K562 (cell line): ENCODE data around the gene MPG. TPM values are rescaled to one million over a fixed set of nuclear protein-coding genes. Genes with fewer than 3 reads are reported as not detected.
A peak's percentile ranks its signal among the peaks of the same experiment; 100 is the strongest.

Experiments used
- CBFA2T3 ChIP-seq: fragments of 450-650 bp; IDR thresholded peaks from 2 replicates; pipeline ENCODE4 v1.6.1; 2017
- CXXC5 ChIP-seq: fragments of 250-450 bp; sonication (Bioruptor Pico); IDR thresholded peaks from 2 replicates; pipeline ENCODE4 v1.8.0; 2022; ENCODE audit warnings: inconsistent platforms, mild to moderate bottlenecking, moderate library complexity
- FOXA1 ChIP-seq: fragments of 450-650 bp; IDR thresholded peaks from 2 replicates; pipeline ENCODE4 v1.6.1; 2016; ENCODE audit warnings: mild to moderate bottlenecking, borderline replicate concordance
- GATA2 ChIP-seq: sonication (generic); formaldehyde crosslinking; IDR thresholded peaks from 2 replicates; pipeline ENCODE4 v1.4.0; 2020; ENCODE audit warnings: mild to moderate bottlenecking, missing genetic modification reagents
- HDAC1 ChIP-seq, 2 experiments: fragments of 450-650 bp; IDR thresholded peaks; 2 replicates each; pipeline ENCODE4 v1.6.1; 2016 to 2017; ENCODE audit warnings: inconsistent platforms in 1 of 2, mild to moderate bottlenecking in 1 of 2, moderate library complexity in 1 of 2
- NFE2 ChIP-seq: IDR thresholded peaks from 2 replicates; pipeline ENCODE4 v1.6.1; 2014; ENCODE audit warnings: antibody characterized with exemption, low read depth
- PTRF ChIP-seq: fragments of 450-650 bp; IDR thresholded peaks from 2 replicates; pipeline ENCODE4 v1.6.1; 2016; ENCODE audit warnings: mild to moderate bottlenecking, missing genetic modification characterization, missing compliant biosample characterization
- RCOR1 ChIP-seq, 2 experiments: IDR thresholded peaks; 2 replicates each; pipeline ENCODE4 v1.6.1; 2012; ENCODE audit warnings: low read depth in 2 of 2, low read length in 2 of 2, borderline replicate concordance in 1 of 2, improper control_type of control experiment in 1 of 2
- RFX7 ChIP-seq: fragments of 250-450 bp; sonication (Bioruptor Pico); IDR thresholded peaks from 2 replicates; pipeline ENCODE4 v1.5.1; 2021; ENCODE audit warnings: mild to moderate bottlenecking
- TAL1 ChIP-seq: fragments of 450-650 bp; IDR thresholded peaks from 2 replicates; pipeline ENCODE4 v1.6.1; 2016; ENCODE audit warnings: mild to moderate bottlenecking
- TBP ChIP-seq: optimal IDR thresholded peaks from 2 replicates; pipeline ENCODE3; 2011; ENCODE audit warnings: low read depth, low read length, improper control_type of control experiment
- ZNF175 ChIP-seq: fragments of 200-800 bp; sonication (Bioruptor generic); IDR thresholded peaks from 2 replicates; pipeline ENCODE4 v1.6.1; 2016; ENCODE audit warnings: low read depth, mild to moderate bottlenecking, missing genetic modification characterization, missing compliant biosample characterization
- polyA plus RNA-seq, 8 experiments: library from polyadenylated mRNA; depleted of rRNA in 4 of 8; stranded (reverse) in 5 of 8; unstranded in 3 of 8; fragments of >200 nt; fragmentation: Nextera tagmentation in 2 of 8; fragmentation: Illumina TruSeq in 1 of 8; extraction: Ambion mirVana in 2 of 8; extraction: Trizol in 1 of 8; gene quantifications; 2 replicates each; pipeline versions ENCODE4 v1.2.1 to v1.2.3, GENCODE V29; 2011 to 2014; ENCODE audit warnings: inconsistent platforms in 1 of 8, missing spikeins in 1 of 8
- total RNA-seq, 7 experiments: library from RNA; depleted of rRNA in 6 of 7; stranded (reverse); fragments of >200 nt in 6 of 7; fragmentation: Illumina TruSeq in 2 of 7; extraction: Trizol in 2 of 7; gene quantifications; 2 replicates each; pipeline versions ENCODE4 v1.2.1 to v1.2.3, GENCODE V29; 2011 to 2021; ENCODE audit warnings: low replicate concordance in 1 of 7
- TF ChIP-seq, protein P1 (sequence below): fragments of 200-800 bp; sonication (Bioruptor generic); IDR thresholded peaks from 2 replicates; pipeline ENCODE4 v1.6.1; 2017; ENCODE audit warnings: missing genetic modification characterization, missing compliant biosample characterization
- TF ChIP-seq, protein P2 (sequence below): fragments of 450-650 bp; conservative IDR thresholded peaks from 2 replicates; pipeline ENCODE4 v1.6.1; 2016; ENCODE audit warnings: missing genetic modification characterization, low read depth, mild to moderate bottlenecking, missing compliant biosample characterization, moderate library complexity
- TF ChIP-seq, protein P3 (sequence below), 2 experiments: fragments of 150-350 bp in 1 of 2; IDR thresholded peaks; 2 replicates each; pipeline ENCODE4 v1.6.1; 2012 to 2016; ENCODE audit warnings: low read depth in 2 of 2, low read length in 2 of 2, mild to moderate bottlenecking in 1 of 2, moderate library complexity in 1 of 2

MPG gene
- total and polyA plus RNA-seq, 9 of the 15 experiments (the other 6 are each of a cell fraction or from before 2014, with no cell fraction given) = 0.42 to 226 (median 36.2) TPM

DNA sequence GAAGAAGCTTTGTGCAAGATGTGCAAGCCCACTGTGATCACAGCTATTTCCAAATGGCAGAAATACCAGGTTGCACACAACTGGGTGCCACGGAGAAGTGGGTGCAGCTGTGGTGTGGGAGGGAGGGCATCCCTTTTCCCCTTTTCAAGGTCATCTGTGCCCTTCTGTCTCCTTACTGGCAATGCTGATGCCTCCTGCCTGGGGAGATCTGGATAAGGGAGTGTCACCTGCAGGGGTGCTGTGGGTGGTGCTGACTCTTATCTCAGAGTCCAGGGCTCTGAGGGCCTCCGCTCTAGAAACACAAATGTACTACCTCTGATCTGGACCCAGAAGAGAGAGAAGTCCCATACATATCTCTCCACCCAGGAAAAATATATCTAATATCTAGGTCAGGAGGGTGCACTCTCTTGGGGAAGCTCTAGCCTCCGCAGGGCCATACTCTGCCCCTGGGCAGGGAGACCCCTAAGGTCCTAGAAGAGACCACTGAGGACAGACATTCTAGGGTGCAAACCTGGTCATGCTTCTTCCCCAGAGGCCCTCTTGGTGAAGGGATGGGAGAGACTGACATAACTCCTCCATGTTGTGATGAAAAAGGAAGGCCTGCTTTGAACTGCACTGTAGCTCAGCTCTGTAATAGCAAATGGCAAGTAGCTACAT lies 41.9 kb downstream of the MPG start (continued):
- TF ChIP-seq CXXC5 (CRISPR knock-in tag) (peak; percentile 64; the same call in 1 of the 2 replicates), RCOR1 (IDR thresholded peaks at IDR 0.05; ENCODE audit: borderline replicate concordance in 1 of 2, low read depth in 2 of 2, low read length in 2 of 2) (peak in 1 of 2 experiments; percentile 79; a peak in 2 of 4 replicates), TAL1 (peak; percentile 85), FOXA1 (no peak), GATA2 (CRISPR knock-in tag) (peak; percentile 42; the same call in 1 of the 2 replicates), TBP (peak; percentile 23), PTRF (0 out of 2 replicates have a peak, but pooled peaks have one; percentile 13), NFE2 (peak; percentile 58), ZNF175 (CRISPR knock-in tag) (no peak), HDAC1 (IDR thresholded peaks at IDR 0.05) (peak in 1 of 2 experiments; percentile 49; a peak in 1 of 4 replicates), CBFA2T3 (peak; percentile 94), RFX7 (CRISPR knock-in tag) (0 out of 2 replicates have a peak, but pooled peaks have one; percentile 48)
- TF ChIP-seq, protein P1, sequence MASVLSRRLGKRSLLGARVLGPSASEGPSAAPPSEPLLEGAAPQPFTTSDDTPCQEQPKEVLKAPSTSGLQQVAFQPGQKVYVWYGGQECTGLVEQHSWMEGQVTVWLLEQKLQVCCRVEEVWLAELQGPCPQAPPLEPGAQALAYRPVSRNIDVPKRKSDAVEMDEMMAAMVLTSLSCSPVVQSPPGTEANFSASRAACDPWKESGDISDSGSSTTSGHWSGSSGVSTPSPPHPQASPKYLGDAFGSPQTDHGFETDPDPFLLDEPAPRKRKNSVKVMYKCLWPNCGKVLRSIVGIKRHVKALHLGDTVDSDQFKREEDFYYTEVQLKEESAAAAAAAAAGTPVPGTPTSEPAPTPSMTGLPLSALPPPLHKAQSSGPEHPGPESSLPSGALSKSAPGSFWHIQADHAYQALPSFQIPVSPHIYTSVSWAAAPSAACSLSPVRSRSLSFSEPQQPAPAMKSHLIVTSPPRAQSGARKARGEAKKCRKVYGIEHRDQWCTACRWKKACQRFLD (CRISPR knock-in tag) = peak; percentile 57; the same call in 1 of the 2 replicates
- TF ChIP-seq, protein P2, sequence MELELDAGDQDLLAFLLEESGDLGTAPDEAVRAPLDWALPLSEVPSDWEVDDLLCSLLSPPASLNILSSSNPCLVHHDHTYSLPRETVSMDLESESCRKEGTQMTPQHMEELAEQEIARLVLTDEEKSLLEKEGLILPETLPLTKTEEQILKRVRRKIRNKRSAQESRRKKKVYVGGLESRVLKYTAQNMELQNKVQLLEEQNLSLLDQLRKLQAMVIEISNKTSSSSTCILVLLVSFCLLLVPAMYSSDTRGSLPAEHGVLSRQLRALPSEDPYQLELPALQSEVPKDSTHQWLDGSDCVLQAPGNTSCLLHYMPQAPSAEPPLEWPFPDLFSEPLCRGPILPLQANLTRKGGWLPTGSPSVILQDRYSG (tag) = 0 out of 2 replicates have a peak, but pooled peaks have one; percentile 65
- TF ChIP-seq, protein P3, sequence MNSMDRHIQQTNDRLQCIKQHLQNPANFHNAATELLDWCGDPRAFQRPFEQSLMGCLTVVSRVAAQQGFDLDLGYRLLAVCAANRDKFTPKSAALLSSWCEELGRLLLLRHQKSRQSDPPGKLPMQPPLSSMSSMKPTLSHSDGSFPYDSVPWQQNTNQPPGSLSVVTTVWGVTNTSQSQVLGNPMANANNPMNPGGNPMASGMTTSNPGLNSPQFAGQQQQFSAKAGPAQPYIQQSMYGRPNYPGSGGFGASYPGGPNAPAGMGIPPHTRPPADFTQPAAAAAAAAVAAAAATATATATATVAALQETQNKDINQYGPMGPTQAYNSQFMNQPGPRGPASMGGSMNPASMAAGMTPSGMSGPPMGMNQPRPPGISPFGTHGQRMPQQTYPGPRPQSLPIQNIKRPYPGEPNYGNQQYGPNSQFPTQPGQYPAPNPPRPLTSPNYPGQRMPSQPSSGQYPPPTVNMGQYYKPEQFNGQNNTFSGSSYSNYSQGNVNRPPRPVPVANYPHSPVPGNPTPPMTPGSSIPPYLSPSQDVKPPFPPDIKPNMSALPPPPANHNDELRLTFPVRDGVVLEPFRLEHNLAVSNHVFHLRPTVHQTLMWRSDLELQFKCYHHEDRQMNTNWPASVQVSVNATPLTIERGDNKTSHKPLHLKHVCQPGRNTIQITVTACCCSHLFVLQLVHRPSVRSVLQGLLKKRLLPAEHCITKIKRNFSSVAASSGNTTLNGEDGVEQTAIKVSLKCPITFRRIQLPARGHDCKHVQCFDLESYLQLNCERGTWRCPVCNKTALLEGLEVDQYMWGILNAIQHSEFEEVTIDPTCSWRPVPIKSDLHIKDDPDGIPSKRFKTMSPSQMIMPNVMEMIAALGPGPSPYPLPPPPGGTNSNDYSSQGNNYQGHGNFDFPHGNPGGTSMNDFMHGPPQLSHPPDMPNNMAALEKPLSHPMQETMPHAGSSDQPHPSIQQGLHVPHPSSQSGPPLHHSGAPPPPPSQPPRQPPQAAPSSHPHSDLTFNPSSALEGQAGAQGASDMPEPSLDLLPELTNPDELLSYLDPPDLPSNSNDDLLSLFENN (IDR thresholded peaks at IDR 0.05; ENCODE audit: low read depth in 2 of 2, low read length in 2 of 2) = peak in 1 of 2 experiments; percentile 71; a peak in 1 of 4 replicates
